K562 (cell line): Measurements from ENCODE around the gene KIAA0930. TPM values are rescaled to one million over a fixed set of nuclear protein-coding genes. Genes with fewer than 3 reads are reported as not detected.

Experiments
- ATAC-seq: fragments of 200-7000 bp; cut with Tn5 transposase; 3 replicates; pipeline ENCODE4 v1.9.1; 2020; ENCODE audit warnings: moderate library complexity
- BruUV-seq: library from RNA; stranded (reverse); fragments of 400-500 nt; replicated peaks from 2 replicates; lab custom pipeline; 2021; lab: Mats Ljungman, UMichigan
- CTCF ChIA-PET: fragments of 300-600 bp; formaldehyde crosslinking; extraction: SDS; loops from one replicate; lab custom pipeline; 2021; ENCODE audit warnings: low intra/inter-chr PET ratio; lab: Yijun Ruan, JAX
- POLR2A ChIA-PET: fragments of 300-600, 350-650 bp; sonication (Branson Sonifier 250); formaldehyde crosslinking; extraction: SDS; loops from one replicate; lab custom pipeline; 2021; ENCODE audit warnings: antibody characterized with exemption, inconsistent platforms; lab: Yijun Ruan, JAX
- DNase-seq, 4 experiments: peaks; one replicate each; pipeline versions ENCODE4 v3.0.0 to v3.0.0-alpha.2; 2011 to 2018; ENCODE audit warnings: low spot score in 3 of 4, mixed read lengths in 3 of 4; ENCODE audit errors: extremely low read depth in 1 of 4
- FAIRE-seq: peaks from 2 replicates; lab custom pipeline; 2011; peaks lifted over from hg19 to GRCh38; lab: Jason Lieb, UNC
- H2AFZ ChIP-seq: 2 replicates; pipeline ENCODE4 v1.6.0; 2011; ENCODE audit warnings: low read depth, low read length, control low read depth, inconsistent platforms
- H3K27ac ChIP-seq: fragments of 200-600 bp; 3 replicates; pipeline ENCODE4 v1.8.0; 2011; ENCODE audit warnings: low read depth, mild to moderate bottlenecking, control low read depth, inconsistent platforms, low read length, moderate library complexity, mixed read lengths; ENCODE audit errors: extremely low read depth
- H3K27me3 ChIP-seq, 2 experiments: fragments of 300-600 bp in 1 of 2; 2 replicates in 1 of 2; 3 replicates in 1 of 2; pipeline versions ENCODE4 v1.6.0 to v1.8.0; 2011; ENCODE audit warnings: inconsistent platforms in 2 of 2, low read length in 2 of 2, mild to moderate bottlenecking in 1 of 2, mixed read lengths in 1 of 2, moderate library complexity in 1 of 2; ENCODE audit not compliant: control insufficient read depth in 2 of 2, insufficient read depth in 2 of 2
- H3K36me3 ChIP-seq: fragments of 300-600 bp; 3 replicates; pipeline ENCODE4 v1.8.0; 2011; ENCODE audit warnings: mild to moderate bottlenecking, low read length, inconsistent platforms; ENCODE audit not compliant: control insufficient read depth, insufficient read depth
- H3K4me1 ChIP-seq, 2 experiments: fragments of 200-600 bp in 1 of 2; replicated peaks in 1 of 2; 2 replicates in 1 of 2; 3 replicates in 1 of 2; pipeline versions ENCODE4 v1.5.1 to v1.8.0; 2011; ENCODE audit warnings: inconsistent platforms in 2 of 2, low read length in 2 of 2, mild to moderate bottlenecking in 1 of 2, mixed read lengths in 1 of 2, moderate library complexity in 1 of 2; ENCODE audit not compliant: control insufficient read depth in 2 of 2, insufficient read depth in 2 of 2
- H3K4me2 ChIP-seq: 2 replicates; pipeline ENCODE4 v1.6.1; 2011; ENCODE audit warnings: low read length, control low read depth, inconsistent platforms, mixed read lengths; ENCODE audit not compliant: insufficient read depth
- H3K4me3 ChIP-seq: fragments of 200-600 bp; sonication (generic), shearing (Covaris generic); 2 replicates; pipeline ENCODE4 v1.5.1; 2016; ENCODE audit warnings: control low read depth, inconsistent platforms
- H3K79me2 ChIP-seq: fragments of 200-600 bp; 3 replicates; pipeline ENCODE4 v1.8.0; 2011; ENCODE audit warnings: low read length, inconsistent platforms; ENCODE audit not compliant: control insufficient read depth, insufficient read depth
- H3K9ac ChIP-seq, 2 experiments: 2 replicates each; pipeline versions ENCODE4 v1.6.0 to v1.6.1; 2011; ENCODE audit warnings: low read depth in 2 of 2, low read length in 2 of 2, control low read depth in 1 of 2, inconsistent platforms in 1 of 2, mild to moderate bottlenecking in 1 of 2, mixed read lengths in 1 of 2; ENCODE audit not compliant: insufficient read depth in 1 of 2
- H3K9me1 ChIP-seq: one replicate; pipeline ENCODE4 v1.6.0; 2011; ENCODE audit warnings: inconsistent platforms, mild to moderate bottlenecking, low read length, moderate library complexity; ENCODE audit not compliant: control insufficient read depth, insufficient read depth
- H3K9me3 ChIP-seq: replicated peaks from 2 replicates; pipeline ENCODE4 v1.5.1; 2011; ENCODE audit warnings: low read depth, low read length, inconsistent platforms; ENCODE audit not compliant: control insufficient read depth, insufficient read depth
- H4K20me1 ChIP-seq: replicated peaks from 2 replicates; pipeline ENCODE4 v1.6.1; 2011; ENCODE audit warnings: low read length, inconsistent platforms, mixed read lengths; ENCODE audit not compliant: control insufficient read depth, insufficient read depth
- BRF1 ChIP-seq: IDR thresholded peaks from 3 replicates; pipeline ENCODE4 v1.6.1; 2011; ENCODE audit warnings: borderline replicate concordance, mild to moderate bottlenecking; ENCODE audit not compliant: insufficient read length; ENCODE audit errors: extremely low read depth
- NFIC ChIP-seq: fragments of 450-650 bp; IDR thresholded peaks from 2 replicates; pipeline ENCODE4 v1.6.1; 2017; ENCODE audit warnings: mild to moderate bottlenecking, inconsistent platforms
- NFIX ChIP-seq: fragments of 250-450 bp; sonication (Bioruptor Pico); IDR thresholded peaks from 2 replicates; pipeline ENCODE4 v1.4.0; 2020; ENCODE audit warnings: low read depth, mild to moderate bottlenecking, moderate library complexity
- WGBS: fragments of 100-300 bp; shearing (Covaris generic); methylation state at CpG from one replicate; pipeline ENCODE4 v1.1.6; 2016; ENCODE audit warnings: low coverage, mixed read lengths; ENCODE audit not compliant: insufficient coverage; ENCODE audit errors: missing lambda C conversion rate; 5-methylcytosine and 5-hydroxymethylcytosine counted together
- in situ Hi-C: fragments of 300-500 bp; cut with MboI; formaldehyde crosslinking; loops from 4 replicates; pipeline ENCODE4 v1.15.0; 2018; ENCODE audit warnings: inconsistent platforms, mixed read lengths
- intact Hi-C: fragments of 100-400 bp; cut with micrococcal nuclease; formaldehyde crosslinking; loops from 2 replicates; pipeline ENCODE4 v1.14.2; 2022
- polyA plus RNA-seq, 8 experiments: library from polyadenylated mRNA; depleted of rRNA in 4 of 8; stranded (reverse) in 5 of 8; unstranded in 3 of 8; fragments of >200 nt; fragmentation: Nextera tagmentation in 2 of 8; fragmentation: Illumina TruSeq in 1 of 8; extraction: Ambion mirVana in 2 of 8; extraction: Trizol in 1 of 8; gene quantifications; 2 replicates each; pipeline versions ENCODE4 v1.2.1 to v1.2.3, GENCODE V29; 2011 to 2014; ENCODE audit warnings: inconsistent platforms in 1 of 8, missing spikeins in 1 of 8
- total RNA-seq, 7 experiments: library from RNA; depleted of rRNA in 6 of 7; stranded (reverse); fragments of >200 nt in 6 of 7; fragmentation: Illumina TruSeq in 2 of 7; extraction: Trizol in 2 of 7; gene quantifications; 2 replicates each; pipeline versions ENCODE4 v1.2.1 to v1.2.3, GENCODE V29; 2011 to 2021; ENCODE audit warnings: low replicate concordance in 1 of 7
- TF ChIP-seq, protein P1 (sequence below): sonication (generic); formaldehyde crosslinking; IDR thresholded peaks from 2 replicates; pipeline ENCODE4 v1.5.0; 2020; ENCODE audit warnings: missing genetic modification reagents
- TF ChIP-seq, protein P2 (sequence below): fragments of 450-650 bp; formaldehyde crosslinking; IDR thresholded peaks from 2 replicates; pipeline ENCODE4 v1.4.0; 2020; ENCODE audit warnings: mild to moderate bottlenecking, mixed read lengths

KIAA0930 gene
- total and polyA plus RNA-seq, 9 of the 15 experiments (the other 6 are each of a cell fraction or from before 2014, with no cell fraction given), result 0.24 to 12.1 (median 6.4) TPM

DNA sequence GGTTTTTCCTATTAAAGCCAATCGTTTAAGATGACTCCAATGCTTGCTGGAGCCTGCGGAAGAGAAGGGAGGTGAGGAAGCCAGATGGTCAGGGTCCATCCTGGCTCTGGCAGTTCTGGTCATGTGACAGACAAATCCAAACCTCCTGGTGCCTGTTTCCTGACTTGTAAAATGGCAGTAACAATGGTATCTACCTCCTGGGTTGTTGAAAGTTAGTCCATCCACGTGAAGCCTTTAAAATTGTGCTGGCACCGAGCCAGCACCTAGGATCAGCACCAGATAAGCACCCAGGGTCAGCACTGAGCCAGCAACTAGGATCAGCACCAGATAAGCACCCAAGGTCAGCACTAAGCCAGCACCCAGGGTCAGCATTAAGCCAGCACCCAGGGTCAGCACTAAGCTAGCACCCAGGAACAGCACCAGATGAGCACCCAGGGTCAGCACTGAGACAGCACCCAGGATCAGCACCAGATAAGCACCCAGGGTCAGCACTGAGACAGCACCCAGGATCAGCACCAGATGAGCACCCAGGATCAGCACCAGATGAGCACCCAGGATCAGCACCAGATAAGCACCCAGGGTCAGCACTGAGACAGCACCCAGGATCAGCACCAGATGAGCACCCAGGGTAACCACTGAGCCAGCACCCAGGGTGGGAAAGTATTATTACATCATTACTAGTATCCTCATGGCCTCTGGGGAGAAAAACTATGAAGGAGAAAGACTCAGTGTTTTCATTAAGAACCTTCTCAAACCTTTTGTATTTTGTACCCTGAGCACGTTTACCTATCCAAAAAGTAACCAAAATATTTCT lies 17.2 kb downstream of the KIAA0930 start:
- Histone ChIP-seq H3K9ac (no peak overlapping the region), H3K79me2 (no peaks in the 10 kb centered on the region), H2AFZ (no peak overlapping the region), H3K9me3 (no peaks in the 10 kb centered on the region), H3K4me3 (no peak overlapping the region), H3K9me1 (no peaks in the 10 kb centered on the region), H4K20me1 (peaks cover 6% of the 10 kb centered on the region; the same call in 1 of the 2 replicates), H3K27me3 (peaks cover 0 to 4% of the 10 kb centered on the region in 2 experiments; a peak in 1 of 5 replicates), H3K4me1 (peaks cover 0 to 17% of the 10 kb centered on the region in 2 experiments; a peak in 2 of 5 replicates), H3K4me2 (no peak overlapping the region), H3K27ac (no peak overlapping the region), H3K36me3 (no peaks in the 10 kb centered on the region)
- FAIRE-seq, result no peak
- in situ Hi-C loops, result no loop called here
- WGBS, result 8% methylated on average over 5 of the region's 5 CpGs
- peak in 2 of 4 experiments; percentile 16 to 35 for DNase-seq
- TF ChIP-seq, protein P1, sequence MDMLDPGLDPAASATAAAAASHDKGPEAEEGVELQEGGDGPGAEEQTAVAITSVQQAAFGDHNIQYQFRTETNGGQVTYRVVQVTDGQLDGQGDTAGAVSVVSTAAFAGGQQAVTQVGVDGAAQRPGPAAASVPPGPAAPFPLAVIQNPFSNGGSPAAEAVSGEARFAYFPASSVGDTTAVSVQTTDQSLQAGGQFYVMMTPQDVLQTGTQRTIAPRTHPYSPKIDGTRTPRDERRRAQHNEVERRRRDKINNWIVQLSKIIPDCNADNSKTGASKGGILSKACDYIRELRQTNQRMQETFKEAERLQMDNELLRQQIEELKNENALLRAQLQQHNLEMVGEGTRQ (CRISPR knock-in tag), result peak; percentile 25; the same call in 1 of the 2 replicates
- TF ChIP-seq NFIC (peak; percentile 96), NFIX (peak; percentile 84), BRF1 (no peak)
- TF ChIP-seq, protein P2, sequence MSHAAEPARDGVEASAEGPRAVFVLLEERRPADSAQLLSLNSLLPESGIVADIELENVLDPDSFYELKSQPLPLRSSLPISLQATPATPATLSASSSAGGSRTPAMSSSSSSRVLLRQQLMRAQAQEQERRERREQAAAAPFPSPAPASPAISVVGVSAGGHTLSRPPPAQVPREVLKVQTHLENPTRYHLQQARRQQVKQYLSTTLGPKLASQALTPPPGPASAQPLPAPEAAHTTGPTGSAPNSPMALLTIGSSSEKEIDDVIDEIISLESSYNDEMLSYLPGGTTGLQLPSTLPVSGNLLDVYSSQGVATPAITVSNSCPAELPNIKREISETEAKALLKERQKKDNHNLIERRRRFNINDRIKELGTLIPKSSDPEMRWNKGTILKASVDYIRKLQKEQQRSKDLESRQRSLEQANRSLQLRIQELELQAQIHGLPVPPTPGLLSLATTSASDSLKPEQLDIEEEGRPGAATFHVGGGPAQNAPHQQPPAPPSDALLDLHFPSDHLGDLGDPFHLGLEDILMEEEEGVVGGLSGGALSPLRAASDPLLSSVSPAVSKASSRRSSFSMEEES (CRISPR knock-in tag), result peak; percentile 61
- ChIA-PET POLR2A (no interaction called here), CTCF (no interaction called here)
- no peak for ATAC-seq
- intact Hi-C loops, result no loop called here
- BruUV-seq, result no TSS peak
